Measurements from ENCODE around the gene MACF1.

GRCh38 chr1:39230261-39231190 is 26.0 kb downstream of the MACF1 start:
- TF ChIP-seq CTCF (IDR thresholded peaks at IDR 0.05): no peak
- TF ChIP-seq POLR2A (IDR thresholded peaks at IDR 0.05): no peak
